HG02885 (cell line): ENCODE results near the gene CTCFL.

ENCODE experiments used
- ATAC-seq: cut with Tn5 transposase; IDR thresholded peaks from one replicate; pipeline ENCODE4 v1.9.1; 2021; ENCODE audit warnings: mild to moderate bottlenecking; ENCODE audit not compliant: unreplicated experiment, poor library complexity

The CTCFL gene

DNA sequence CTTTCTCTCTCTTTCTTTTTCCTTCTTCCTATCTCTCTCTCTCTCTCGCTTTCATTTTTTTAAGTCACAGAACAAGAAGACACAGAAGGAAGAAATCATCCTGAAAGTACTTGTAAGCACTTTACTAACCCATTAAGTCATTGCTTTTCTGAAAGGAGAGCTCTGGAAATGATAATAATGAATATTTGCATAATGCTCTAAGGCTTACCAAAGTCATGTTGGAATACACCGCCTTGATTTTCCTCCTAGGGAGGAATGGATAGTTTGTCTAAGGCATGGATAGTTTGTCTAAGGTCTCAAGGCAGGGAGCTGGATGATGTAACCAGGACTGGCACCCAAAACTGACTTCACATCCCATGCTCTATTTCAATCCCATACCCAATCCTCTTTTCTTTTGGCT, 12.9 kb upstream of the CTCFL start:
- ATAC-seq, result no peak

DNA sequence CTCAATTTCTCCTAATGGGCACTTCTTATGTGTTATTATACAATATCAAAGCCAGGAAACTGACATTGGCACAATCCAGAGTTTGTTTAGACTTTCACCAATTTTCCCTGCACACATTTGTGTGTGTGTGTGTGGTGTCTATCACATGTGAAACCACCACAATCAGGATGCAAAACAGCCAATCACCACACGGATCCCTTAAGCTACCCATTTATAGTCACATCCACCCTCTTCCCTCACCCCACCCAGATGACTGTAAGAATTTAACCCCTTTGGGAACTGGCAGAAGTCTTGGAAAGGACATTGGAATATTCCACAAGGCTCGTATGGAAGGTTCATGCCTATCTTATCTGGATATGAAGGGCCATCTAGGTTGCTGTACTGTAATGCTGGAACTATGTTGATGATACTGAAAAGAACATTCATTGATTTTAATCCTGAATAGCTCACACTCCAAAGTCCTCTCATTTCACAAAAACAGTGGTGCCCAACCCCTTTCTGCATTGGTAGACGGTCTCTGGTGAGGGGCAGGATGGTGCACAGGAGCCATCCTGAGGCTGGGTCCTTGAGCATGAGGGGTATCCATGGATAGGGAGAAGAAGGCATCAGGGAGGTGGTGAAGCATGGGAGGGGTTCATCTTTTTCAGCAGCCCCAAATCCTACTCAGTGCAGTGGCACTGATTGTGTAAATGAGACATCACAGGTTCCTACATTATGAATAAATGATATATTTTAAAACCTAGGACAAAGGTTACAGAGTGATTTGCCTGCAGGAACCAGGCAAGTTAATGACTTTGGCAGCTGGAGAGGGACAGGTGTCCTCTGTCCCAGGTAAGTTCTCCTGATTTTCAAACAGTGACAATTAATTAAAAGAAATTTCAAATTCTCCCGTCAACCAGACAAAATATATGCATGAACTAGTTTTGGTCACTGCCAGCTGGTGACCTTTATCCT, 12.1 kb upstream of the CTCFL start:
- no peak for ATAC-seq

DNA sequence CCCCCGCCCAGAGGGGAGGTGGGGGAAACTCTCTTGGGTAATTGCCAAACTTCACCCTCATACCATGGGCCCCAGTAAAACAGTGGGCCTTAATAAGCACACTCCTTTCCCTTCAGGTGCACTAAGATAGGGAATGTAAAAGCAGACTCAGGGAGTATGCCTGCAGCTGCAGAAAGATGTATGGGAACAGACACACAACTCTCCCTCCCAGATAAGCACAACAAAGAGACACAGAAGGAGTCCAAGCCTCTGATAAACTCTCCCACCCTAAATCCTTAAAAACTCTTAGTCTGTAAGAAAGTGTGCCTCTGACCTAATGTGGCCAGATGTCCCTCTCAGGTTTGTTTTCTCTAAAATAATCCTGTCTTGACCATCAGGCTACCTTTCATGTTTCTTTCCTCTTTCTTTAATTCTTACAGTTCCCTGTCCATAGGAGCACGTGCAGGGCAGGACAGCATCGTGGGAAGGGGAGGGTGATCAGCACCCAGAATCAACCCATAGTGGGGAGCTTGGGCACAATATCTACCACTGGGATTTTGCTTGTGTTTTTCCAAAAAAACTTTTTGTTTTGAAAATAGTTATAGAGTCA, 11.3 kb upstream of the CTCFL start:
- no peak for ATAC-seq

DNA sequence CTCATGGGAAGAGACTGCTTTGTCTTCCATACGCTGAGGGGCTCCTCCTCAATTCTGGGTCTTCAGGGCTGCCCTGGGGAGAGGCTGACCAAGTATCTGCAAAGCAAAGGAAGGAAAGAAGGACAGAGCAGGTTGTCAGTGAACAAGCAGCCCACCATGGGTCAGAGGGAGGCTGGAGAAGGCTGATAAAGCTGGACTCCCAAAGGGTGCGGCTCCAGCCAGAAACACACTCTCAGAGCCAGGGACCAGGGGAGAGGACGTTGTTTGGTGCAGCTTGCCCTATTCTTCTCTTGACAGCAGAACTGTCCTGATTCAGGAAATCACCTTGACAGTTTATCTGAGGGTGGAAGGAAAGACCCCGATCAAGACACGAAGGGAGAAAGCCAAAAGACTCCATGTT, 10.4 kb upstream of the CTCFL start:
- no peak for ATAC-seq

DNA sequence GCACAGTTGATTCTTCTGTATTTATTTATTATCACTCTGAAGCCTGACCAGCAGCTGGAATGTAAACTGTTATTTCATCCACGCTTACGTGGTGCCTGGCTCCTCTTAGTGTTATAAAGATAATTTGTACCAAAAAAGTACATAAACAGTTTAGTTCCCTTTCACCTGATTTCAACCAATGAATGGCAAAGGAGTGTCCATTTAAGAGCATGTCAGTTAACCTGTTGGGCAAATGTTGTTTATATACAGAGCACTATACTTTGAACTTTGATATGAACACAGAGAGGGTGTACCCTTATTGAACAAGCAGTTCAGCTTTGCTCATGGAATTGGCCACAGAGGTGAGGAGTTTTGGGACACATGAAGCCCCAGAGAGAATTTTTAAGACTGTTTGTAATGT, 7.2 kb upstream of the CTCFL start:
- ATAC-seq, result no peak

DNA sequence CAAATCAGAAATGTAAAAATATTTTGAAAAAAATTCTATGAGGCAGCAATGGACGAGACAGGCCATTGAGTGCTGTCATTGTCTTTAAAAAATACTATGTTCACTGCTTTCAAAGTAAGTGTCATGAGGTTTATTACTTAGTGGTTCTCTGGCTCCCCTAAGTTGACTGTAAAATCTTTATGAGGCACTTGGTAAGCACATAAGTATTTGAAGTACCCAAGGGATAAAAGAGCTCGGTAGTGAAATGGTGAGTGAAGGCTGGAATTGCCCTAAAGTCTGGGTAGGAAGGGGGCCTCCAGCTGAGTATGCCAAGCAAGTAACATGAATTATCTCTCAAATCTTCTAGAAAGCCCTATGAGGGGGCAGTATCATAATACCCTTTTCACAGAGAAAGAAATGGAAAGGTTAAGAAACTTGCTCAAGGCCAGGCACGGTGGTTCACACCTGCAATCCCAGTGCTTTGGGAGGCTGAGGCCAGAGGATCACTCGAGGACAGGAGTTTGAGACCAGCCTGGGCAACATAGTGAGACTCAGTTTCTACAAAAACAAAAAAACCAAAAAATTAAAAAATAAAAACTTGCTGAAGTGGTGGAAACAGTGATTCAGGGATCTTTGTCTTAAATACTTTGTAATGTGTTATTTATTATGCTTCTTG, 5.5 kb upstream of the CTCFL start:
- ATAC-seq, result no peak

DNA sequence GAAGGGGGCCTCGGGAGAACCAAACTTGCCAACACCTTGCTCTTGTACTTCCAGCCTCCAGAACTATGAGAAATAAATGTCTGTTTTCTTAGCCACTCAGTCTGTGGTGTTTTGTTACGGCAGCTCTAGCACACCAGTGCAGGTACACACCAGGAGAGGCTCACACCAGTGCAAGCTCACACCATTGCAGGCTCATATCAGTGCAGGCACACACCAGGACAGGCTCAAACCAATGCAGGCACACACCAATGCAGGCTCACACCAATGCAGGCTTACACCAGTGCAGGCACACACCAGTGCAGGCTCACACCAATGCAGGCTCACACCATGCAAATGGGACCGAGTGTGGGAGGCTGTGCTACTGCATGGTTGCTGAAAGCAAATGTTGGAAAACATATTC, 4.9 kb upstream of the CTCFL start:
- ATAC-seq, result no peak

DNA sequence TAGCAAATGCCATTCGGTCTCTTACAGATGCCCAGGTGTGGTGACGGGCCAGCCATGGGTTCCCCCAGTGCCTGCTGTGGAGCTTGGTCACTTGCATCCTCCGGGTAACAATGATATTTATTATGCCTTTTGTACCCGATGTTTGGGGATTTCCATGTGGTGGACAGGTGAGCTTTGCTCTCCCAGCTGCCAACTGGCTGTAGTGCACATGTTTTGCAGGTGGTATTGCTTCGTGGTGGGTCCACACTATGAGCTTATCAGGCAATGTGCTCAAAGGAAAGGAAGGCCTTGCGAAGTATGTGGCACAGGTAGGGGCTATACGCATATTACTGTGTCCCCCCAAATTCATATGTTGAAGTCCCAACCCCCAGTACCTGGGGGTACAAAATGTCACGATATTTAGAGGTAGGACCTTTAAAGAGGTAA, 4.2 kb upstream of the CTCFL start:
- no peak for ATAC-seq

DNA sequence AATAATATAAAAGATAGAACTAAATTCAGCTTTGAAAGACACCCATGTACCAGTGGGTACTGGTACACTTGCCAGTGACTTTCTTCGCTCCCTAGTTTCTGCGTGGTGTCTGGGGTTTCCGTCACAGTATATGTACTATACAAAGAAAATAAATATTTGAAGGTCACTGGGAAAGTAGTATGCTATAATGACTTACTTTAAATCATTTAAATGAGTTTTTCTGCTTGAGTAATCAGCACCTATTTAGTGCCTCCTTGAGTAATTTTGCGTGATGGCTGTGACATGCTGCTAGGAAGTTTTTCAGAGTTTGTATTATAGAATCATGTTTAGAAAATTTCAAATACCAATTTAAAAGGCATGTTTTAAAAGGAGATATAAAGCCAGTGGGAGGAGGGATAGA, 3.2 kb upstream of the CTCFL start:
- no peak for ATAC-seq

DNA sequence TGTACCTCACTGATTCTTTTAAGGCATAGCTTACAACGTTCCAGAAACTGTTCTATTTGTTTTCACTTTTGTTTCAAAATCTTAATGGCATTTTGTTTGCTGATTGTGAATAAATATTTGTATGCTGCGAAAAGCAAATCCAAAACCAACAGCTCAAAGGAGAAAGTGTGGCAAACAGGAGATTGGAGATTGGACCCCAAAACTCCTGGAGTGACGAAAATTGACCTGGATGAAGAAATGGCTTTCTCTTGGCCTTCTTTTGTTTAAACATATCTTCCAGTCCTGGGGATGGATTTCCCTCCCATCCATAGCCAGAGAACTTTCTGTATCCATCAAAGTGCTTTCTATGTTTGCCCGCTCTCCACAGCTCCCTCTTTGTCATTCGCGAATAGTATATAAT, 2.8 kb upstream of the CTCFL start:
- ATAC-seq, result no peak

DNA sequence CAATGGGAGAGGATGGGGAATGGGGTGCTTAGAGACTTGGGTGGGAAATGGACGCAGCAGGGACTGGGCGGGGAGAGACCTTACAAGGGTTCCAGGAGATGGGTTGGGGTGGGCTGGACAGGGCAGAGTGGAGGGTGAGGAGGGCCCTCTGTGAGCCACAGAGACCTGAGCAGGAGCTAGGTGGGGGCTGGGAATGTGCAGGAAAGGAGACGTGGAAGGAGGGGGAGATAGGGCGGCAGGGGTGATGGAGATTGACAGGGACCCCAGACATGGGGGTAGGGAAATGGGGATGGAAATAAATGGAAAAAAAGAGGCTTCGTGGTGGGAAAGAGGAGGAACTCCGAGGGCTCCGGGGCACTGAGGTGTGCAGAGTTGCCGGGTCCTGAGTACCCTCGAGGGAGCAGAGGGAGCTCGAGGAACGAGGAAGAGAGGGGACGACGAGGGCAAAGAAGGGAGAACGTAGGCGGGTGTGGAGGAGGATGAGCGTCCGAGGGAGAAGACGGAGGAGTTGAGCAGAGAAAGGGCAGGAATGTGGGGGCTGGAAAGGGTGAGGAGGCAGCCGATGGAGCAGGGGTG, 2.0 kb upstream of the CTCFL start:
- ATAC-seq, result no peak

DNA sequence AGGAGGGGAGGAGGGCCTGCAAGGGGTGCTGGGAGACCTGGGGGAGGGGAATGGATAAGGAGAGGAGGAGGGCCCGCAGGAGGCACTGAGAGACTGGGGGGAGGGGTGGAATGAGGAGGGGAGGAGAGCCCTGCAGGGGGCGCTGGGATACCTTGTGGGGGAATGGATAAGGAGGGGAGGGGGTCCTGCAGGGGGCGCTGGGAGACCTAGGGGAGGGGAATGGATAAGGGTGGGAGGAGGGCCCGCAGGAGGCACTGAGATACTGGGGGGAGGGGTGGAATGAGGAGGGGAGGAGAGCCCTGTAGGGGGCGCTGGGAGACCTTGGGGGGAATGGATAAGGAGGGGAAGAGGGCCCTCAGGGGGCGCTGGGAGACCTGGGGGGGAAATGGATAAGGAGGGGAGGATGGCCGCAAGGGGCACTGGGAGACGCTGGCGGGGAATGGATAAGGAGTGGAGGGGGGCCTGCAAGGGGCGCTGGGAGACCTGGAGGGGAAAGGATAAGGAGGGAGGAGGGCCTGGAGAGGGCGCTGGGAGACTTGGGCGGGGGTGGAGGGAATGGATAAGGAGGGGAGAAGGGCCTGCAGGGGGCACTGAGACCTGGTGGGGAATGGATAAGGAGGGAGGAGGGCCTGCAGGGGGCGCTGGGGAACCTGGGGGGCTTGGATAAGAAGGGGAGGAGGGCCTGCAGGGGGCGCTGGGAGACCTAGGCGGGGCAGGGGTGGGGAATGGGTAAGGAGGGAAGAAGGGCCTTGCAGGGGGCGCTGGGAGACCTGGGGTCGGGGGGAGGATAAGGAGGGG, 1.3 kb upstream of the CTCFL start:
- no peak for ATAC-seq

DNA sequence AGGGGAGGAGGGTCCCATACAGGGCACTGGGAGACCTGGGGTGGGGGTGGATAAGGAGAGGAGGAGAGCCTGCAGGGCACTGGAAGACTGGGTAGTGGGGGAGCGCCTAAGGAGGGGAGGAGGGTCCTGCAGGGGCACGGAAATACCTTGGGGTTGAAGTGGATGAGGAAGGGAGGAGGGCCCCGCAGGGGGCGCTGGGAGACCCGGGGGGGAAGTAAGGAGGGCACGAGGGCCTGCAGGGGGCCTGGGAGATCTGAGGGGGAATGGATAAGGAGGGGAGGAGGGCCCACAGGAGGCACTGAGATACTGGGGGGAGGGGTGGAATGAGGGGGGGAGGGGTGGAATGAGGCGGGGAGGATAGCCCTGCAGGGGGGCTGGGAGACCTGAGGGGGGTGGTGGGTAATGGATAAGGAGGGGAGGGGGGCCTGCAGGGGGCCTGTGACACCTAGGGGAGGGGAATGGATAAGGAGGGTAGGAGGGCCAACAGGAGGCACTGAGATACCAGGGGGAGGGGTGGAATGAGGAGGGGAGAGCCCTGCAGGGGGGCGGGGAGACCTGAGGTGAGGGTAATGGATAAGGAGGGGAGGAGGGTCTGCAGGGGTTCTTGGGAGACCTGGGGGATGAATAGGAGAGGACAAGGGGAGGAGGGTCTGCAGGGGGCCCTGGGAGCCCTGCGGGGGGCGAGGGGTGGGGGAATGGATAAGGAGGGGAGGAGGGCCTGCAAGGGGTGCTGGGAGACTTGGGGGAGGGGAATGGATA, 567 bp upstream of the CTCFL start:
- ATAC-seq, result no peak

DNA sequence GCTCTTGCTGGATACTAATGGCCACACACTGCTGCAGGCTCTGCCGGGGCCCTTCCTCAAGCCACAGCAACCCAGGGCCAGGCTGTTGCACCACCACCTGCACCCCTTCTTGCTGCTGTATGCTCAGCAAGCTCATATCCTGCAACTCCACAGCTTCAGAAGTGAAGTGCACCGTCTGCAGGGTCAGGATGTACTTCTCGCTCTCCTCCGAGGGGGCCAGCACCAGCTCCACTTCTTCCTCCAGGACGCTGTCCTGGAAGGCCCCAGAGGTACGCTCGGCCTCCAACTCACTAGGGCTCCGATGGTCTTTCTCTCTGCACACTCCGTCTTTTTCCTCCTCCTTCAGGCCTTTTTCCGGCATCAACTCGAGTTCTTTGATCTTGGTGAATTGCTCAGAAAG, 1.2 kb downstream of the CTCFL start:
- no peak for ATAC-seq

DNA sequence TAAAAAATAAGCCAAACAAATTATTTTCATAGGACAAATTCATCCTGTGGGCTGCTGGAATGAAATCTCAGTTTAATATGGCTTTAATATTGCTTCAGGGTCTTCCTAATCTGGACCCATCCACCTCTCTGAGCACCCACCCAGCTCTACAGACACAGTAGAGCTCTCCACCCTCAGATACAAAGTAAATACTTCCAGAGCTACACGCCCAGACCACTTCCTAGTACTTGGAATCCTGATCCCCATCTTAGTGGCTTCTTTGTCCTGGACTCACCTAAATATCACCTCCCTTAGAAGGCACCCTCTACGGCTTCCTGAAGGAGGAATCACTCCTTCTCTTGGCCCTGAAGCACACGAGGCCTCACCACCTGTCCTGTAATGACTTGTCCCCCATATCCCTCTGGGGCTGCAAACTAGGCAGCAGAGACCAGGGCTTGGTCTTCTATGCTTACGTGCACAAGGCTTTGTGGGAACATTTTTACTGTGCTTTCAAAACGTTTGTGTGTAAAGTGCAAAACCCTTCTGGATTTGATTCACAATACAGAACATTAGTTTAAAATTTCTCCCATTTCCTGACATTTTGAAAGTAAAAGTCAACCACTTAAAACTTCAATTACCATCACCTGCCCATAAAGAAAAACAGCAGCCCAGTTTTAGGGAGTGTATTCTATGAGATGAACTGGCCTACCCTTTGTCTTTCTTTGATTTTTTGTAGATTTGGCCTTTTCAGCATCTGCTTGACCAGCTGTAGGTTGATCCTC, 2.4 kb downstream of the CTCFL start:
- ATAC-seq, result no peak

DNA sequence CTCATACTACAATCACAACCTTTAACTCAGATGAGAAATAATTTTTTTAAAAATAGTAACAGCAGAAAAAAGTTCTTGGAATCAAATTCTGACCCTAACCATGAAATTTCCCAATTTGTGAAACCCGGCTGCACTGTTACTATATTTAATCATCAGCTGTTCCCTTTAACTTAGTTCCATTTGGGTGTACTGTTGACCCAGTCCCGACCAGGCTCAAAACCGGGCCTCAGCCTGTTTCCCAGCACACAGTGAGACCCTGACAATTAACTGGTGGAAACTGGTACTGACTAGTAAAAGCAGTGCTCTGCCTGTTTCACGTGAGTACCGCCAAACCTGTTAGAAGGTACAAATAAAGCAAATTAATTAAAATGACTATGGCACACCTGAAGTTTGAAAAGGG, 7.0 kb downstream of the CTCFL start:
- no peak for ATAC-seq

DNA sequence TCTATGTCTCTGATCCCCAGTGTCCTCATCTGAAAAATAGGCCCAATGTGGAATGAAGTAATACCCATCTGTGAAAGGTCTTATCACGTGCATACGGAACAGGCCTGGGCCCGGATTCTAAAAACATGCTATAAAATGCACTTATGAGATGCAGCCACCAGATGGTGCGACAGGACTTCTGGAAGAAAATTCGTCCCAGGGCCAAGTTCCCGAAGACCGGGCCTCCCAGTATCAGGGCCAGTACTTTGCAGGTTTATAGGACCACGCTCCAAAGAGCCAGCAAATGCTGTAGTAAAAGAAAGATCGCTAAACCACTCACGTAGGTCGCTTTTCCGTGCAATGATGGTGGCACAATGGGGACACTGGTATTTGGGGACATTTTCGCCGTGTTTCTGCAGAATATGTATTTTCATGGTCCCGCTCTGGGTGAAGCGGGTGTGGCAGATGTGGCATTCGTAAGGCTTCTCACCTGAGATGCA, 10.6 kb downstream of the CTCFL start:
- ATAC-seq, result no peak

DNA sequence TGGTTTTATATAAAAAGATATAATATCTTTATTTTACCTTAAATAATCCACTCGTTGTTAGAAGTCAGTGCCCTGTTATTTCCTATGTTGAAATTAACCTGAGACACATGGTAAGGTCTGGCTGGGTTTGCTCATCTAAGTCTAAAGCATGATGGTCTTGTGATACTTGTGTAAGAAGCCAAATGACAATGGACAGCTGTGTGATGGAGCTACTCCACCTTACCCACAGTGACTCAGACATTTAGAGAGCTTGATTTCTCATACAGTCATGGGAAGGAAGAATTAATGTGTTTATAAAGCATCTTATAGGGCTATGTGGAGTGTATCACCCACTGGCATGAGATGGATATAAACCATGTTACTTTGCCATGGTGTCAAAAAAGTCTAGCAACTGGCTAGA, 11.7 kb downstream of the CTCFL start:
- no peak for ATAC-seq

DNA sequence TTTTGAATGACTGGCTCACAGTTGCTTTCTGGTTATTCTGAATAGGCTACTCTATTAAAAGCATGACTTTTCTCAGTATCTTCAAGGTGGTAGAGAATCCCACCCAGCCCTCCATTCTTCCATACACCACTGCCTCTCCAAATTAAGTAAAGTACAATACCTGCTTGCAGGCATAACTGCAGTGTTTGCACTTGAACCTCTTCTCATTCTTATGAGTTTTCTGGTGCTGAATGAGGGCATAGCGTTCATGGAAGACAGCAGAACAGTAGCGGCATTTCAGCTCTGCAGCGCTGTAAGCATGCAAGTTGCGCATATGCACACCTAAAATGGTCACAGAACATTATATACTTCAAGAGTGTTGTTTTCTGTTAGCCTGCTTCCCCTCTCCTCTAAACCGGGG, 12.5 kb downstream of the CTCFL start:
- no peak for ATAC-seq
